Urinary bladder (tissue), 4 donors: ENCODE measurements around the gene HERPUD1. TPM values are rescaled to one million over a fixed set of nuclear protein-coding genes. Genes with fewer than 3 reads are reported as not detected.
A peak's percentile ranks its signal among the peaks of the same experiment; 100 is the strongest.
"Not testable (repeated sequence)": the region's sequence is repeated elsewhere in the genome, so short reads cannot be mapped to it uniquely, and the experiment has no call there.

ENCODE experiments used
- DNase-seq: peaks from one replicate; pipeline ENCODE4 v3.0.0-alpha.2; 2015; ENCODE audit errors: extremely low spot score
- H3K27ac ChIP-seq: one replicate; pipeline ENCODE4 v1.5.1; 2013; ENCODE audit warnings: low read depth, mild to moderate bottlenecking, moderate library complexity
- H3K36me3 ChIP-seq: one replicate; pipeline ENCODE4 v1.6.1; 2013; ENCODE audit warnings: mild to moderate bottlenecking, moderate library complexity; ENCODE audit not compliant: insufficient read depth
- H3K4me1 ChIP-seq: one replicate; pipeline ENCODE4 v1.6.1; 2013; ENCODE audit warnings: mild to moderate bottlenecking, moderate library complexity; ENCODE audit not compliant: insufficient read depth
- H3K4me3 ChIP-seq: one replicate; pipeline ENCODE4 v1.5.1; 2013; ENCODE audit warnings: low read depth, low read length
- WGBS: extraction: QIAGEN DNeasy Blood & Tissue Kit; methylation state at CpG from one replicate; pipeline ENCODE4 v1.1.7; 2013; 5-methylcytosine and 5-hydroxymethylcytosine counted together
- polyA plus RNA-seq: library from polyadenylated mRNA; stranded (reverse); fragments of 200-250 nt; gene quantifications from one replicate; pipeline ENCODE4 v1.2.3, GENCODE V29; 2013
- total RNA-seq: library from RNA; depleted of rRNA; stranded (reverse); fragments of >200 nt; gene quantifications from one replicate; pipeline ENCODE4 v1.2.3, GENCODE V29; 2014
- donor health status: healthy with polysubstance abuse.
- donor health status: healthy.

HERPUD1 gene
- total and polyA plus RNA-seq, 2 donors: 102 to 113 TPM

GRCh38 chr16:56934599-56935145 is 2.7 kb downstream of the HERPUD1 start:
- not testable (repeated sequence) for H3K4me1 ChIP-seq, H3K27ac ChIP-seq, H3K36me3 ChIP-seq, DNase-seq
- WGBS: 59% methylated on average over 8 of the region's 8 CpGs
- H3K4me3 ChIP-seq: peak overlapping the region; percentile 88

- Histone ChIP-seq H3K4me3 (no peak overlapping the region), H3K36me3 (peaks cover 4% of the 10 kb centered on the region), H3K4me1 (no peaks in the 10 kb centered on the region), H3K27ac (no peak overlapping the region)
- no peak for DNase-seq
- 47% methylated on average over 5 of the region's 5 CpGs for WGBS
Observed at GRCh38 chr16:56935201-56935600, 3.3 kb downstream of the HERPUD1 start.

GRCh38 chr16:56936491-56936890 is 4.5 kb downstream of the HERPUD1 start:
- peaks cover 6% of the 10 kb centered on the region for H3K36me3 ChIP-seq
- peaks cover 1% of the 10 kb centered on the region for H3K4me1 ChIP-seq
- H3K4me3 ChIP-seq: no peak overlapping the region
- no peak overlapping the region for H3K27ac ChIP-seq
- no peak for DNase-seq
- 73% methylated on average over 5 of the region's 5 CpGs for WGBS

GRCh38 chr16:56936950-56937349 is 5.0 kb downstream of the HERPUD1 start:
- WGBS: 91% methylated on average over 5 of the region's 5 CpGs
- Histone ChIP-seq H3K27ac (no peak overlapping the region), H3K36me3 (peaks cover 6% of the 10 kb centered on the region), H3K4me1 (peaks cover 1% of the 10 kb centered on the region), H3K4me3 (no peak overlapping the region)
- no peak for DNase-seq

GRCh38 chr16:56938664-56939513 is 6.9 kb downstream of the HERPUD1 start:
- Histone ChIP-seq H3K4me1 (peaks cover 1% of the 10 kb centered on the region), H3K36me3 (peaks cover 6% of the 10 kb centered on the region), H3K4me3 (no peak overlapping the region), H3K27ac (no peak overlapping the region)
- WGBS: 80% methylated on average over 8 of the region's 8 CpGs
- DNase-seq: no peak

GRCh38 chr16:56939801-56940200 is 7.9 kb downstream of the HERPUD1 start:
- peaks cover 6% of the 10 kb centered on the region for H3K36me3 ChIP-seq
- no peak for DNase-seq
- no peak overlapping the region for H3K4me3 ChIP-seq
- H3K4me1 ChIP-seq: peaks cover 1% of the 10 kb centered on the region
- 83% methylated on average over 4 of the region's 4 CpGs for WGBS
- no peak overlapping the region for H3K27ac ChIP-seq

- Histone ChIP-seq H3K27ac (no peak overlapping the region), H3K4me1 (peaks cover 1% of the 10 kb centered on the region), H3K4me3 (no peak overlapping the region), H3K36me3 (peaks cover 6% of the 10 kb centered on the region)
- WGBS: 81% methylated on average over 2 of the region's 2 CpGs
- no peak for DNase-seq
Observed at GRCh38 chr16:56941092-56941491, 9.2 kb downstream of the HERPUD1 start.

- Histone ChIP-seq H3K4me1 (peaks cover 1% of the 10 kb centered on the region), H3K4me3 (no peak overlapping the region), H3K36me3 (peaks cover 6% of the 10 kb centered on the region), H3K27ac (no peak overlapping the region)
- DNase-seq: no peak
- WGBS: 75% methylated on average over 9 of the region's 9 CpGs
Observed at GRCh38 chr16:56941856-56942331, 10.0 kb downstream of the HERPUD1 start.

GRCh38 chr16:56943761-56944375 is 11.9 kb downstream of the HERPUD1 start:
- WGBS: 79% methylated on average over 6 of the region's 6 CpGs
- no peak overlapping the region for H3K4me3 ChIP-seq
- peaks cover 1% of the 10 kb centered on the region for H3K4me1 ChIP-seq
- no peak overlapping the region for H3K27ac ChIP-seq
- DNase-seq: no peak
- H3K36me3 ChIP-seq: peaks cover 4% of the 10 kb centered on the region

GRCh38 chr16:56944954-56945839 is 13.3 kb downstream of the HERPUD1 start:
- Histone ChIP-seq H3K4me1 (peaks cover 1% of the 10 kb centered on the region), H3K27ac (no peak overlapping the region), H3K36me3 (peaks cover 2% of the 10 kb centered on the region), H3K4me3 (no peak overlapping the region)
- DNase-seq: no peak
- WGBS: 50% methylated on average over 2 of the region's 2 CpGs

GRCh38 chr16:56945847-56946527 is 14.0 kb downstream of the HERPUD1 start:
- H3K4me1 ChIP-seq: peaks cover 1% of the 10 kb centered on the region
- H3K27ac ChIP-seq: no peak overlapping the region
- WGBS: 78% methylated on average over 12 of the region's 12 CpGs
- H3K4me3 ChIP-seq: no peak overlapping the region
- H3K36me3 ChIP-seq: no peaks in the 10 kb centered on the region
- DNase-seq: no peak

- 76% methylated on average over 10 of the region's 10 CpGs for WGBS
- no peak for DNase-seq
- Histone ChIP-seq H3K36me3 (no peaks in the 10 kb centered on the region), H3K4me3 (no peak overlapping the region), H3K27ac (no peak overlapping the region), H3K4me1 (no peaks in the 10 kb centered on the region)
Observed at GRCh38 chr16:56946767-56947603, 15.0 kb downstream of the HERPUD1 start.
